Transverse colon (tissue), 4 donors: ENCODE data around the gene ETS2. TPM values are rescaled to one million over a fixed set of nuclear protein-coding genes. Genes with fewer than 3 reads are reported as not detected.

Experiments
- DNase-seq: peaks from one replicate; pipeline ENCODE4 v3.0.0-alpha.2; 2019
- H3K27ac ChIP-seq, 4 donors: fragments of 200-600 bp; sonication (generic); 2 replicates each; pipeline ENCODE4 v1.5.1; 2016 to 2018; ENCODE audit warnings: inconsistent platforms in 4 of 4
- H3K27me3 ChIP-seq: fragments of 200-600 bp; sonication (generic); 2 replicates; pipeline ENCODE4 v1.5.1; 2017; ENCODE audit warnings: inconsistent platforms
- H3K36me3 ChIP-seq, 4 donors: fragments of 200-600 bp; sonication (generic); 2 replicates each; pipeline ENCODE4 v1.5.1; 2017 to 2019; ENCODE audit warnings: inconsistent platforms in 4 of 4
- H3K4me1 ChIP-seq, 4 donors: fragments of 200-600 bp; sonication (generic); 2 replicates each; pipeline ENCODE4 v1.5.1; 2017 to 2020; ENCODE audit warnings: inconsistent platforms in 4 of 4
- H3K4me3 ChIP-seq, 4 donors: fragments of 200-600 bp; sonication (generic); 1 replicate in 1 of 4; 2 replicates in 3 of 4; pipeline versions ENCODE4 v1.5.1 to v1.6.1; 2017 to 2019; ENCODE audit warnings: inconsistent platforms in 4 of 4
- H3K9me3 ChIP-seq, 2 donors: fragments of 200-600 bp; sonication (generic); 2 replicates each; pipeline ENCODE4 v1.5.1; 2017 to 2019; ENCODE audit warnings: inconsistent platforms in 2 of 2
- CTCF ChIP-seq, 5 experiments: fragments of 200-600 bp in 3 of 5; fragments of 450-650 bp in 2 of 5; sonication (generic) in 3 of 5; IDR thresholded peaks; 1 replicate in 2 of 5; 2 replicates in 3 of 5; pipeline ENCODE4 v1.5.1; 2016 to 2017; ENCODE audit warnings: antibody characterized with exemption in 5 of 5, inconsistent platforms in 3 of 5, mild to moderate bottlenecking in 2 of 5, moderate library complexity in 1 of 5
- EP300 ChIP-seq: sonication (generic); formaldehyde crosslinking; IDR thresholded peaks from one replicate; pipeline ENCODE4 v1.6.1; 2017; ENCODE audit warnings: antibody characterized with exemption, low read depth
- POLR2A ChIP-seq: fragments of 450-650 bp; IDR thresholded peaks from one replicate; pipeline ENCODE4 v1.6.1; 2016; ENCODE audit warnings: antibody characterized with exemption, mild to moderate bottlenecking, moderate library complexity
- POLR2AphosphoS5 ChIP-seq, 3 donors: sonication (generic); formaldehyde crosslinking; IDR thresholded peaks; one replicate each; pipeline ENCODE4 v1.6.1; 2016; ENCODE audit warnings: antibody characterized with exemption in 3 of 3
- WGBS, 2 donors: methylation state at CpG; one replicate each; pipeline ENCODE4 v1.1.5; 2018; ENCODE audit warnings: low coverage in 1 of 2; 5-methylcytosine and 5-hydroxymethylcytosine counted together
- in situ Hi-C, 4 donors: fragments of 200-750 bp; cut with MboI; loops; one replicate each; pipeline versions ENCODE4 v1.15.0 to v1.15.1; 2017; ENCODE audit warnings: low sequenced_read_pairs in 3 of 4, low pct_ligation_motif_present in 1 of 4, low pct_unique_long_range_greater_than_20kb in 1 of 4
- intact Hi-C: fragments of 100-400 bp; cut with DNase I; formaldehyde crosslinking; loops from one replicate; pipeline ENCODE4 v1.15.1; 2023; ENCODE audit warnings: low total_unique reads
- total RNA-seq, 4 donors: library from RNA; depleted of rRNA; stranded (reverse); fragments of >200 nt; gene quantifications; one replicate each; pipeline ENCODE4 v1.1.0, GENCODE V29; 2016

Gene ETS2
- total RNA-seq, 4 donors from 2014 or later: 55.1 to 174 (median 127) TPM

GRCh38 chr21:38853421-38853919 is 47.7 kb downstream of the ETS2 start:
- 65 to 100% methylated on average over 1 to 6 of the region's 6 CpGs for WGBS, 2 donors

GRCh38 chr21:38857152-38857825 is 51.6 kb downstream of the ETS2 start:
- Histone ChIP-seq H3K27me3 (no peaks in the 10 kb centered on the region), H3K4me3 (no peak overlapping the region), H3K9me3 (no peaks in the 10 kb centered on the region), H3K27ac (no peak overlapping the region), H3K36me3 (no peaks in the 10 kb centered on the region), H3K4me1 (peaks cover 0 to 7% (median 0%) of the 10 kb centered on the region in 4 donors)
- no peak for TF ChIP-seq EP300
- 80 to 84% methylated on average over 1 to 8 of the region's 8 CpGs for WGBS, 2 donors
- no peak for DNase-seq
- in situ Hi-C loops: no loop called here
- intact Hi-C loops: no loop called here

More at GRCh38 chr21:38853421-38853919, 47.7 kb downstream of the ETS2 start:
- intact Hi-C loops: no loop called here
- H3K9me3 ChIP-seq: no peaks in the 10 kb centered on the region
- no peak for DNase-seq
- H3K36me3 ChIP-seq: no peaks in the 10 kb centered on the region
- in situ Hi-C loops: no loop called here
- TF ChIP-seq POLR2AphosphoS5 (IDR thresholded peaks at IDR 0.05): no peak
- no peak for TF ChIP-seq EP300
- no peak for TF ChIP-seq POLR2A
- TF ChIP-seq CTCF (IDR thresholded peaks at IDR 0.05): no peak
- H3K27me3 ChIP-seq: no peaks in the 10 kb centered on the region
- peaks cover 0 to 7% (median 0%) of the 10 kb centered on the region in 4 donors for H3K4me1 ChIP-seq
- H3K27ac ChIP-seq: no peak overlapping the region
- no peak overlapping the region for H3K4me3 ChIP-seq

GRCh38 chr21:38858026-38858811 is 52.5 kb downstream of the ETS2 start:
- Histone ChIP-seq H3K9me3 (no peaks in the 10 kb centered on the region), H3K4me1 (peaks cover 0 to 7% (median 0%) of the 10 kb centered on the region in 4 donors), H3K36me3 (no peaks in the 10 kb centered on the region), H3K27ac (no peak overlapping the region), H3K4me3 (no peak overlapping the region), H3K27me3 (no peaks in the 10 kb centered on the region)
- TF ChIP-seq CTCF (IDR thresholded peaks at IDR 0.05): no peak
- no peak for TF ChIP-seq POLR2A
- TF ChIP-seq POLR2AphosphoS5 (IDR thresholded peaks at IDR 0.05): no peak
- no peak for TF ChIP-seq EP300
- no peak for DNase-seq
- intact Hi-C loops: no loop called here
- in situ Hi-C loops: no loop called here
- WGBS, 2 donors: 81 to 82% methylated on average over 6 to 8 of the region's 8 CpGs

GRCh38 chr21:38858812-38859205 is 53.1 kb downstream of the ETS2 start:
- in situ Hi-C loops (no loop called here), intact Hi-C loops (no loop called here)
- peaks cover 0 to 7% (median 0%) of the 10 kb centered on the region in 4 donors for H3K4me1 ChIP-seq
- TF ChIP-seq POLR2A (no peak), POLR2AphosphoS5 (IDR thresholded peaks at IDR 0.05) (no peak), EP300 (no peak), CTCF (IDR thresholded peaks at IDR 0.05) (no peak)
- DNase-seq: no peak
- no peak overlapping the region for H3K27ac ChIP-seq
- no peak overlapping the region for H3K4me3 ChIP-seq
- H3K9me3 ChIP-seq: no peaks in the 10 kb centered on the region
- H3K36me3 ChIP-seq: no peaks in the 10 kb centered on the region
- WGBS, 2 donors: 100% methylated on average over 1 of the region's 1 CpG
- H3K27me3 ChIP-seq: no peaks in the 10 kb centered on the region
